HG03103 (cell line): ENCODE measurements around the gene COMMD6.

Source experiments
- ATAC-seq: cut with Tn5 transposase; IDR thresholded peaks from one replicate; pipeline ENCODE4 v1.9.1; 2021; ENCODE audit warnings: low read depth; ENCODE audit not compliant: unreplicated experiment

COMMD6 gene

DNA sequence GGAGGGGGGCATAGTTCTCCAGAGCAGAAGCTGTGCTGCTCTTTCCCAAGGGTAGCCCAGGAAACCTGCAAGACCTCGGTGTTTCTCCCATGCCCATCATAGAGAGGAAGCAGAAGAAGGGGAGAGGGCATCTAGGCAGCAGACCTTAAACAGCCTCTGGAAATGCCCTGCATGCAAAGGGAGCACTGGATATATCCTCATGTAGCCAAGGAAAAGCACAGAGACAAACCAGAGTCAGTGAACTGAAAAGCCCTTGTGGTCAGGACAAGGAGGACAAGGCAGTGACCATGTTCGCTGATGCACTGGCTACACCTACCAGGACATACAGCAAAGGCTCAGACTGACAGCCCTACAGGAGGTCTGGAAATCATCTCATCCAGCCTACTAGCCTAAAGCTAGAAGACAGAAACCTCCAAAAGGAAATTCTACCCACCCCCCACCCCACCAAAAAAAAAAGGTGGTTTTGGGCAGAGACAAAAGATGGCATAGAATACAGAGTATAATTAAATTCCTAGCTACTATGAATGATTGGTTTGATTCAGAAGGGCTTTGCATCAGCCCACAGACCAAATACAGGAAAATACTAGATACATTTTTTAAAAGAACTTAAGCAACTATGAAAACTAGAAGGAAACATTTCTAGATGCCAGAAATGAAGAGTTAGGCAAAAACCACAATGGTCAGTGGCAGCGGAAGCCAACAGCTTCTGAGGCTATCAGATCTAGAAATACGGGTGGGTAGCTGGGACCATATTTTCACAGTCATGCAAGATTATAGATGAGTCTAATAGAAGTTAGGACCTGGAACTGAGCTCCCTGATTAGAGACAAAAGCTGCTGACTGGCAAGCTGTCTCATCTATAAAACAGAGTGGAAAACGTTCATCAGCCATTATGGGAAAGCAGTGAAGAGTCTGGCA lies 51.2 kb downstream of the COMMD6 start:
- ATAC-seq: no peak

DNA sequence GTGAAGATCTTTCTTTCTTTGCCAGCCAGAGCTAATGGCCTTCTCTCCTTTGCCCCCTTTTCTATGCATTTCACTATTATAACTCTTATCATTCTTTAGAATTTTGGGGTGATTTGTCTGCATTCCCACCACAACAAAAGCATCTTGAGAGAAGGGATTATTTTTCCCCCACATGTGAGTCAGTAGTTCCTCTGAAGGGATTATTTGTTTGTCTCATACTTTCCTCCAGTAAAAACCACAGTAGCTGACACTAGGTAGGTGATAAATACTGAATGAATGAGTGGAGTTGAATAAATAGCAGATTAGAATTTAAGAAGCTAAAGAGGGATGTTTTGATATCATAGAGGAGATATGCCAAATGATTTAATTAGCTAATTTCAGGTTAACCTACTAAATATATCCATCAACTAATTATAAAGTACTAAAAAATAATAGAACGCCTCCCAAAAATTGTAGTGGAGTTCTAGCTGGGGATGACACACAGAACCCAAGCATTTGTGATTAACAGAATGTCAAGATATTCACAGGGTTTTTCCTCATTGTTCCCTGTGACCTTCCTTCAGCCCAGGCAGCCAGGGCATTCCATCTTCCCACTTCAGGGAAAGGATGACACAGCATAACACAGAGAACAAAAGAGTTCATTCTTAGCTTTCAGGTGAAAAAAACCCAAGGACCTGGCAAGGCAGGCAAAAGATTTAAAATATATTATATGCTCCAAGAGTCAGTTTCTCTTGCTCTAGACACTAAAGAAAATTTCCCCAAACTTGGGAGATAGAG lies 52.2 kb downstream of the COMMD6 start:
- no peak for ATAC-seq

DNA sequence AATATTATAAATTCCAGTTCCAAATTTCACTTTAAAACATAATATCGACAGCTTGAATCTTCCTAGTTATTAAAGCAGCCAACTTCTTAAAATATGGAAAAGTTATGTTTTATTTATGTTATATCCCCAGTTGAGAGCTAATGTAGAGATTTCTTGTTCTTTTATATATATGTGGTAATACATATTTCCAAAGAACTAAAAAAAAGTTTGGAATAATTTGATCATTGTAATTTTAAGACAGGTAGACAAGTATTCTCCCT lies 54.9 kb downstream of the COMMD6 start:
- no peak for ATAC-seq

DNA sequence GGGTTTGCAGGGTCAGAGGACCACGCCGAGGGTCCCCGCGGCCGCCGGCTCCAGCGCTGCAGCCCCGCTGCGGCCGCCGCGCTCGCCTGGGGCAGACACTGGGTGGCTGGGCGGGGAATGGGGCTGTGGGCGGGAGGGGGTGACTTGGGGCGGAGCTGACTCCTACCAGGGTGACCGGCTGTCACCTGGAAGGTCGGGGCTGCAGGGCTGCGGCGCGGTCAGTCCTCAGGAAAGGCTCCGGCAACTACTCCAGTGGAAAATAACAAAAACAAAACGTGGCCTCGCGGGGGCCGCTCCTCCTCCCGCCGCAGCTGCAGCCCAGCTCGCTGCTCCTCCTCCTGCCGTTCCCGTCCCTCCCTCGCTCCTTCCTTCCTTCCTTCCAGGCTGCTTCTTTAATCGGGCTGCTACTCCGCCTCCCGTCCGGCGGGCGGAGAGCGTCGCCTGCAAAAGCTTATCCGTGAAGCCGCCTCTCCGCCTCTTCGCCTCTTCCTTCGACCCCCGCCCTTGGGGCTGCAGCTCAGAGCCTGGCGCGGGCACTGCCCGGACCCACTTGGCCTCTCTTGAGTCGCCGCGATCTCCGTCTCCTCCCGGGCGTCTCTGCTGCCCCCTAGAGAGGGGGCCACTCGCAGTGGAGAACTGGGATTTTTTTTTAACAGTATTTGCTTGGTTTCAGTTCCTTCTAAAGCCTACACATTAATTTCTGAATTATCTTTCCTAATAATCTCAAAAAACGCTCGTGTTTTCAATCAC lies 55.4 kb downstream of the COMMD6 start, which contains the start of gene TBC1D4:
TBC1D4 (minus strand) TSS at position 100 of the 750 bp plus-strand sequence. CDS start 402 bp downstream, outside the sequence.
- ATAC-seq: peak; percentile 74

DNA sequence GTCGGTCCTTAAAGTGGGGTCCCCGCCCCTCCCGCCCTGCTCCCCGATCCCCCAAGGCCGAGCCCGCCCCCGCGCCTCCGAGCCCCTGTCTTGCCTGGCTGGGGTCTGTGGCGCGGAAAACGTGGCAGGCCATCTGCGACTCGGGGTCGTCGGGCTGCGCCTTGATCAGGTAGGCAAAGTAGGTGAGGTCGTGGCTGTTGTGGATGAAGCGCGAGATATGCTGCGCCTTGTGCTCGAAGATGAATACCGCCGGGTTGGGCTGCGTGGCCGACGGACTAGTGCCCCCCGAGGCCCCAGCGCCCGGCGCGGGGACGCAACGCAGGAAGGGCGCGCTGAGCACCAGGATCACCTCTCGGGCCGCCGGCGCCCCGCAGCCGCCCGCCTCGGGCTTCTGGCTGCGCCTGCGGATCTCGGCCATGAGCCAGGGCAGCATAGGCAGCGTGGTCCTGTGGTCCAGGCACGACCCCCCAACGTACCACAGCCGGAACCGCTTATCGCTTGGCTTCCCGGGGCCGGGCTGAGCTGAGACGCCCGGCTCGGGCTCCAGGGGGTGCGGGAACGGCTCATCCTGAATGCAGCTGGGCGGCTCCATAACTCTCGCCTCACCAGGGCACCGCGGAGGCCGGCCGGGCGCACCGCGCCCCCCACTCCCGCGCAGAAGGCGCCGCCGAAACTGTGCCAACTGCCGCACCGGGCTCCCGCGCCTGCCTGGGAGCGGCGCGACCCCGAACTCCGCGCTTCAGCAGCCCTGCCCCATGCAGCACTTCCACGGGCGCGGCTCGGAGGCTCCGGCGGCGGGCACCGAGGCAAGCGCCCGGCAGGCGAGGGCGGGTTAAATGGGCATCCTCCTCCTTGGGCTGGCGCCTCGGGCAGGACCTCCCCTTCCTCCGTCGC lies 56.2 kb downstream of the COMMD6 start:
- ATAC-seq: peak; percentile 14

DNA sequence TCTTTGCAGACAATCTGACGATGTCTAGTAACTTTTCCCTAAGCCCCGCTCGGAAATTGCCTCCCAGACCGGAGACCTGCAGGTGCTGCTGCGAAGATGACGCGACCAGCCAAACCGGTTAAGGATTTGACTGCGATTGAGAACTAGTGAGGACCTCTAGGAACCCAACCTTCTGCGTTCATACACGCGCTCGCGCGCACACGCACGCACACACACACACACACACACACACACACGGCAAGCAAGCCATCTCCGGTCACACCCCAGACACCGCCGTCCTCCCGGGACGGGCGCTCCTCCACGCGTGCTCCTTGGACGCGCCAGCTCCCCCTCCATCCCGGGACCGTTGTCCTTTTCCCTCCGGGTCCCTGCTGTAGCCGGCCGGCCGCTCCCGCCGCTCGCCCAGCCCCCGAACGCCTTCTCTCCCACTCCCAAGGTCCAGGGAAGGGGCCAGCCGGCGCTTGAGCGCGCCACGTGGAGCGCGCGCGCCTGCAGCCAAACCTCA lies 56.9 kb downstream of the COMMD6 start:
- no peak for ATAC-seq

DNA sequence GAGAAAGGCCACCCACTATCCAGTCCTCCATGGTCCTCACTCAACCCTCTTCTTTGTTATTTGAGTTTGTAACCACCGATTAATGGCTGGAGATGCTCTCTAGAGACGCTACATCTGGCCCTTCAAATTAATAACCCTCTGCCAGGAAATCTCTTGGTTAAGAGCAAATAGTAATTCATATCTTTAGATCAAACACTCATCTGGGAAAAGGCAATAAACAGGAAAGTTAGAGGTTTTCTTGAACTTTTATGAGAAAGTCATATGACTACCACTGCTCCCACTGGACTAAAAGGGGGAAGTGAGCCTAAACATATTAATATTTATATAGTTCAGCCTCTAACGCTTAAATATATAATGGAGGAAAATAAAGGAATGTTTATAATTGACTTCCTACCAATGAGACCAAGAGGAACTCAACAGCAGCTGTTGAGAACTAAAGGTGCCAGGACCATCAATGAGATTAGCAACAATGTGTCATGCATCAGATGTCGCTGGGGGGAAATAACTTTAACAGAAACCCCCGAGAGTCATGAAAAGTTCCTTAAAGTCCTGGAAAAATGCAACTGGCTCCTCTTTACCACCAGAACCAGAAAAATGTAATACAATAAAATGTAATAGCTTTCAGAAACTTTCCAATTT lies 58.4 kb downstream of the COMMD6 start:
- no peak for ATAC-seq

DNA sequence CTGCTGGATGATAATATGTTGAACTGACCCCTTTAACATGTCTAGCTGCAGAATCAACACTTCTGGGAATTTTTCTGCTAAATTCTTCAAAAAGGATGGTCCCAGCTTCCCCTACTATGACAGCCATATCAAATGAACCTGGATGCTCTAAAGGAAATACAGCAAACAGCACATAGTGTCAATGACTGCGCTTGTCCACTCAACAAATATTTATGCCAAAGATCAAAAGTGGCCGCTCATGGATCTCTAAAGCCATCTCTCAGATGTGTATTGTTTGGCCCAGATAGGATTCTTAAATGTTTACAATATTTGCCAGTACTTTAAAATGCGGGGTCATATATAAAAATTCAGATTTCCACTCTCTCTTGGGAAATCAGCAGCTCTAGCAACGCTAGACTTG lies 59.0 kb downstream of the COMMD6 start:
- ATAC-seq: no peak
